Gastrocnemius medialis (tissue), 4 donors: ENCODE results near the gene ETF1. TPM values are rescaled to one million over a fixed set of nuclear protein-coding genes. Genes with fewer than 3 reads are reported as not detected.

Source experiments
- ATAC-seq, 2 donors: fragments of 150-250 bp; one replicate each; pipeline ENCODE4 v1.9.1; 2016
- DNase-seq, 2 donors: peaks; one replicate each; pipeline ENCODE4 v3.0.0-alpha.2; 2019
- H3K27ac ChIP-seq, 4 donors: fragments of 200-600 bp; sonication (generic); 1 replicate in 1 of 4; 2 replicates in 3 of 4; pipeline ENCODE4 v1.5.1; 2016 to 2018; ENCODE audit warnings: mild to moderate bottlenecking in 2 of 4, moderate library complexity in 1 of 4
- H3K27me3 ChIP-seq, 3 donors: fragments of 200-600 bp; sonication (generic) in 2 of 3; 1 replicate in 1 of 3; 2 replicates in 2 of 3; pipeline versions ENCODE4 v1.5.1 to v1.6.0; 2016 to 2019; ENCODE audit warnings: mild to moderate bottlenecking in 1 of 3, moderate library complexity in 1 of 3
- H3K36me3 ChIP-seq, 2 donors: fragments of 200-600 bp; sonication (generic) in 1 of 2; one replicate each; pipeline ENCODE4 v1.5.1; 2017 to 2018
- H3K4me1 ChIP-seq, 2 donors: fragments of 200-600 bp; sonication (generic) in 1 of 2; one replicate each; pipeline ENCODE4 v1.5.1; 2016 to 2017; ENCODE audit warnings: mild to moderate bottlenecking in 2 of 2
- H3K4me3 ChIP-seq, 4 donors: fragments of 200-600 bp; sonication (generic) in 3 of 4; 1 replicate in 1 of 4; 2 replicates in 3 of 4; pipeline ENCODE4 v1.5.1; 2016 to 2019; ENCODE audit warnings: mild to moderate bottlenecking in 2 of 4
- H3K9me3 ChIP-seq, 3 donors: fragments of 200-600 bp; sonication (generic) in 2 of 3; 1 replicate in 1 of 3; 2 replicates in 2 of 3; pipeline ENCODE4 v1.5.1; 2016 to 2019
- CTCF ChIP-seq, 5 experiments: fragments of 450-650 bp in 3 of 5; fragments of 200-600 bp in 2 of 5; sonication (generic) in 2 of 5; IDR thresholded peaks in 4 of 5; conservative IDR thresholded peaks in 1 of 5; 1 replicate in 4 of 5; 2 replicates in 1 of 5; pipeline ENCODE4 v1.5.1; 2016 to 2019; ENCODE audit warnings: antibody characterized with exemption in 5 of 5, mild to moderate bottlenecking in 3 of 5, moderate library complexity in 3 of 5
- POLR2A ChIP-seq, 2 donors: fragments of 450-650 bp; IDR thresholded peaks; one replicate each; pipeline ENCODE4 v1.6.1; 2017; ENCODE audit warnings: antibody characterized with exemption in 2 of 2, mild to moderate bottlenecking in 2 of 2, moderate library complexity in 2 of 2
- in situ Hi-C, 4 donors: fragments of 200-750 bp; cut with MboI; loops; one replicate each; pipeline versions ENCODE4 v1.15.0 to v1.8.0; 2017; ENCODE audit warnings: low sequenced_read_pairs in 4 of 4
- intact Hi-C: fragments of 100-400 bp; cut with DNase I; formaldehyde crosslinking; loops from one replicate; pipeline ENCODE4 v1.15.1; 2023; ENCODE audit warnings: low total_unique reads
- total RNA-seq, 4 donors: library from RNA; depleted of rRNA; stranded (reverse); fragments of >200 nt; gene quantifications; one replicate each; pipeline versions ENCODE4 v1.1.0 to v1.2.3, GENCODE V29; 2016

Gene ETF1
- total RNA-seq, 4 donors from 2014 or later: 99.9 to 139 (median 117) TPM

GRCh38 chr5:138471052-138471361 is 72.0 kb downstream of the ETF1 start:
- Histone ChIP-seq H3K4me3 (no peak overlapping the region), H3K27ac (no peak overlapping the region), H3K27me3 (peaks cover 0 to 3% (median 0%) of the 10 kb centered on the region in 3 donors), H3K4me1 (peaks cover 4 to 10% of the 10 kb centered on the region in 2 donors), H3K36me3 (no peaks in the 10 kb centered on the region), H3K9me3 (no peaks in the 10 kb centered on the region)
- in situ Hi-C loops (no loop called here), intact Hi-C loops (no loop called here)
- no peak for ATAC-seq
- no peak for DNase-seq
- no peak for TF ChIP-seq CTCF (IDR thresholded peaks at IDR 0.05 in 4 of 5, conservative IDR thresholded peaks at IDR 0.05 in 1 of 5)
- TF ChIP-seq POLR2A (IDR thresholded peaks at IDR 0.05): no peak

- in situ Hi-C loops (no loop called here), intact Hi-C loops (no loop called here)
- no peak for ATAC-seq
- Histone ChIP-seq H3K27me3 (peaks cover 0 to 6% (median 0%) of the 10 kb centered on the region in 3 donors), H3K4me1 (peaks cover 7 to 15% of the 10 kb centered on the region in 2 donors), H3K9me3 (no peaks in the 10 kb centered on the region), H3K4me3 (no peak overlapping the region), H3K27ac (peak overlapping the region in 1 of 4 donors; percentile 42), H3K36me3 (no peaks in the 10 kb centered on the region)
- TF ChIP-seq POLR2A (IDR thresholded peaks at IDR 0.05): no peak
- TF ChIP-seq CTCF (IDR thresholded peaks at IDR 0.05 in 4 of 5, conservative IDR thresholded peaks at IDR 0.05 in 1 of 5): no peak
- DNase-seq: no peak
Measured at GRCh38 chr5:138470322-138471051, 72.5 kb downstream of the ETF1 start.

GRCh38 chr5:138469540-138470321 is 73.3 kb downstream of the ETF1 start:
- ATAC-seq (no peak), DNase-seq (no peak)
- intact Hi-C loops (loop anchor here (10.0 kb wide), 1 partner anchor 795 kb away; no protein-coding TSS in a partner anchor), in situ Hi-C loops (loop anchor here in 1 of 4 donors (5.0 kb wide), 1 partner anchor 33 kb away; no protein-coding TSS in a partner anchor)
- H3K36me3 ChIP-seq: no peaks in the 10 kb centered on the region
- H3K4me1 ChIP-seq: peaks cover 7 to 15% of the 10 kb centered on the region in 2 donors
- H3K4me3 ChIP-seq: no peak overlapping the region
- H3K9me3 ChIP-seq: no peaks in the 10 kb centered on the region
- peaks cover 0 to 6% (median 0%) of the 10 kb centered on the region in 3 donors for H3K27me3 ChIP-seq
- no peak for TF ChIP-seq POLR2A (IDR thresholded peaks at IDR 0.05)
- TF ChIP-seq CTCF (IDR thresholded peaks at IDR 0.05 in 4 of 5, conservative IDR thresholded peaks at IDR 0.05 in 1 of 5): no peak
- H3K27ac ChIP-seq: peak overlapping the region in 1 of 4 donors; percentile 42

- intact Hi-C loops (loop anchor here (10.0 kb wide), 1 partner anchor 796 kb away; no protein-coding TSS in a partner anchor), in situ Hi-C loops (loop anchor here in 1 of 4 donors (5.0 kb wide), 1 partner anchor 33 kb away; no protein-coding TSS in a partner anchor)
- Histone ChIP-seq H3K4me3 (no peak overlapping the region), H3K4me1 (peaks cover 7 to 15% of the 10 kb centered on the region in 2 donors), H3K36me3 (no peaks in the 10 kb centered on the region), H3K27ac (peak overlapping the region in 1 of 4 donors; percentile 42), H3K27me3 (peaks cover 0 to 6% (median 0%) of the 10 kb centered on the region in 3 donors), H3K9me3 (no peaks in the 10 kb centered on the region)
- TF ChIP-seq CTCF (IDR thresholded peaks at IDR 0.05 in 4 of 5, conservative IDR thresholded peaks at IDR 0.05 in 1 of 5) (no peak), POLR2A (IDR thresholded peaks at IDR 0.05) (no peak)
- no peak for ATAC-seq
- no peak for DNase-seq
Measured at GRCh38 chr5:138468966-138469539, 74.0 kb downstream of the ETF1 start.
